ENCODE measurements around the gene HUWE1.

The HUWE1 gene

GRCh38 chrX:53674581-53674980 is 11.9 kb downstream of the HUWE1 start:
- TF ChIP-seq CTCF (conservative IDR thresholded peaks at IDR 0.05; ENCODE audit: control insufficient read depth, insufficient read depth, low read depth, low read length) = no peak
- no peak for DNase-seq (ENCODE audit: low read depth)
- H3K4me3 ChIP-seq (ENCODE audit: control insufficient read depth, low read depth, low read length) = no peak overlapping the region

- no peak for TF ChIP-seq CTCF (conservative IDR thresholded peaks at IDR 0.05; ENCODE audit: control insufficient read depth, insufficient read depth, low read depth, low read length)
- DNase-seq (ENCODE audit: low read depth) = no peak
These were observed 17.3 kb downstream of the HUWE1 start for GRCh38 chrX:53669258-53669657.

GRCh38 chrX:53666171-53666570 is 20.3 kb downstream of the HUWE1 start:
- no peak overlapping the region for H3K4me3 ChIP-seq (ENCODE audit: control insufficient read depth, low read depth, low read length)
- no peak for DNase-seq (ENCODE audit: low read depth)
- TF ChIP-seq CTCF (conservative IDR thresholded peaks at IDR 0.05; ENCODE audit: control insufficient read depth, insufficient read depth, low read depth, low read length) = no peak

More at GRCh38 chrX:53669258-53669657, 17.3 kb downstream of the HUWE1 start:
- no peak overlapping the region for H3K4me3 ChIP-seq (ENCODE audit: control insufficient read depth, low read depth, low read length)

- DNase-seq (ENCODE audit: low read depth) = no peak
- TF ChIP-seq CTCF (conservative IDR thresholded peaks at IDR 0.05; ENCODE audit: control insufficient read depth, insufficient read depth, low read depth, low read length) = no peak
- H3K4me3 ChIP-seq (ENCODE audit: control insufficient read depth, low read depth, low read length) = no peak overlapping the region
These were observed 26.5 kb downstream of the HUWE1 start for GRCh38 chrX:53660004-53660403.

- TF ChIP-seq CTCF (conservative IDR thresholded peaks at IDR 0.05; ENCODE audit: control insufficient read depth, insufficient read depth, low read depth, low read length) = no peak
- no peak overlapping the region for H3K4me3 ChIP-seq (ENCODE audit: control insufficient read depth, low read depth, low read length)
- no peak for DNase-seq (ENCODE audit: low read depth)
These were observed 27.5 kb downstream of the HUWE1 start for GRCh38 chrX:53659039-53659438.

- no peak for DNase-seq (ENCODE audit: low read depth)
- no peak overlapping the region for H3K4me3 ChIP-seq (ENCODE audit: control insufficient read depth, low read depth, low read length)
- no peak for TF ChIP-seq CTCF (conservative IDR thresholded peaks at IDR 0.05; ENCODE audit: control insufficient read depth, insufficient read depth, low read depth, low read length)
These were observed 29.7 kb downstream of the HUWE1 start for GRCh38 chrX:53656845-53657244.

- TF ChIP-seq CTCF (conservative IDR thresholded peaks at IDR 0.05; ENCODE audit: control insufficient read depth, insufficient read depth, low read depth, low read length) = no peak
- H3K4me3 ChIP-seq (ENCODE audit: control insufficient read depth, low read depth, low read length) = no peak overlapping the region
- DNase-seq (ENCODE audit: low read depth) = no peak
These were observed 32.1 kb downstream of the HUWE1 start for GRCh38 chrX:53654376-53654775.
